HG03520 (cell line): Measurements from ENCODE around the gene ANAPC10.

ENCODE experiments used
- ATAC-seq: cut with Tn5 transposase; IDR thresholded peaks from one replicate; pipeline ENCODE4 v1.9.1; 2021; ENCODE audit warnings: mild to moderate bottlenecking, moderate library complexity; ENCODE audit not compliant: unreplicated experiment

The ANAPC10 gene

DNA sequence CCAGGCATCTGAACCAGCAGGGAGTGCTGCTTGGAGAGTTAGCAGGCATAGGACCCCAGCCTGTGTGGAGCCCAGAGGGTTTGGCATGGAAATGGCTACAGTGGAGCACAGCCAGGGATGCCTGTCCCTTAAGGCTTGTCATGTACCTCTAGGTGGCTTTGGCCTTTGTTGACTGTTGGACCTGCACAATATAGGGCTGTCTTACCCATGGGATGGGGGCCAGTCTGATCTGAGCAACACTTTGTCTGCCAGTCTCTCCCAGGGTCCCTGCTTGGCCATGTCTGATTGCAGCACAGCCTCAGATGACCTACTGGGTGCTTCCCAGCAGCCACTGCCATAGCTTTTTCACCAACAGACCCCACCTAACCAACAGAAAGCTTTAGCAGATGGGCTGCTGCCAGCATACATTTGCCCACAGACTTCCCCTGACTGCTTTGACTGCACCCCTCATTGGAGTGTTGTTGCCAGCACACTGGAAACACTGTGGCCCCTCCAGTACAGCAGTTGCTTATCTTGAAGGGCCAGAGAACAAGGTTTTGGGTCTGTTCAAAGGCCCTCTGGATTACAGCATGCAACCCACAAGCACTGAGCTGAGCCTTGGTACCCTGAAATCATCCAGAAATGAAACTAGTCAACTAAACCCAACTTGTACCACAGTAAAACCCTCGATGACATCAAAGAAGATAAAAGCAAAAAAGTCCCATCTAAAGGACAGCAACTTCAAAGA is 22.1 kb downstream of the ANAPC10 start:
- no peak for ATAC-seq

DNA sequence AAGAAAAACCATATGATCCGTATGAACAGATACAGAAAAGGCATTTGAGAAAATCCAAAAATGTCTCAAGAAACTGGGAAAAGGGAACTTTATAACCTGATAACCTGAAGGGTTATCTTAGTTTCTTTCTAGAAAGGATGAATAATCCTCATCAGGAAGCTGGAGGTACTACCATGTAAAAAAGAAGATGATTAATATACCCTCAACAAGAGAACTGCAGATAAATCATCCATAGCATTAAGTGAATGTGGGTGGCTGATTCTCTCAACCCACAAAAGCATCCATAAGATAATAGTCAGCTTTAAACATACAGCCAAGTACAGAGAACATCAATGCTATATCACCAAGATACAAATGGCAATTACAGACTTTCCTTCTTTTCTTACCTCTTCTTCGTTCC is 26.4 kb downstream of the ANAPC10 start:
- ATAC-seq = no peak

DNA sequence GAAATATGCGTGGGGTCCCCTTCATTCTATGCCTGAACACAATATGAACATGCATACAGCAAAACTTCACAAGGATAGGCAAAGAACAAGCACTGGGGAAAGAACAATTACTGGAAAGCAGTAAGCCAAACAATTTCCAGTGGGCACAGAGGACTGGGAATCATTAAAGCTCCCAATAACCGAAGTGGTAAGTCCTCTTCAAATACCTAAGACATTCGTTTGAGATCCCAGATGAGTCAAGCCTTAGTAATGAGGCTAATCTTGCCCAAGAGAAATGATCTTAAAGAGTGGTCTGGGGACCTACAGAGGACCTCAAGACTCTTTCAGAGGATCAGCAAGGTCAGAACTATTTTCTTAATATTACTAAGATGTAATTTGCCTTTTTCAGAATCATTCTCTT is 28.6 kb downstream of the ANAPC10 start:
- no peak for ATAC-seq

GRCh38 chr4:145066063-145066501 is 31.9 kb downstream of the ANAPC10 start:
- no peak for ATAC-seq

- ATAC-seq = peak; percentile 65
Measured at GRCh38 chr4:145061318-145061920, 36.6 kb downstream of the ANAPC10 start.

- no peak for ATAC-seq
Measured at GRCh38 chr4:145058256-145058655, 39.7 kb downstream of the ANAPC10 start.

GRCh38 chr4:145056325-145057130 is 41.5 kb downstream of the ANAPC10 start:
- no peak for ATAC-seq

DNA sequence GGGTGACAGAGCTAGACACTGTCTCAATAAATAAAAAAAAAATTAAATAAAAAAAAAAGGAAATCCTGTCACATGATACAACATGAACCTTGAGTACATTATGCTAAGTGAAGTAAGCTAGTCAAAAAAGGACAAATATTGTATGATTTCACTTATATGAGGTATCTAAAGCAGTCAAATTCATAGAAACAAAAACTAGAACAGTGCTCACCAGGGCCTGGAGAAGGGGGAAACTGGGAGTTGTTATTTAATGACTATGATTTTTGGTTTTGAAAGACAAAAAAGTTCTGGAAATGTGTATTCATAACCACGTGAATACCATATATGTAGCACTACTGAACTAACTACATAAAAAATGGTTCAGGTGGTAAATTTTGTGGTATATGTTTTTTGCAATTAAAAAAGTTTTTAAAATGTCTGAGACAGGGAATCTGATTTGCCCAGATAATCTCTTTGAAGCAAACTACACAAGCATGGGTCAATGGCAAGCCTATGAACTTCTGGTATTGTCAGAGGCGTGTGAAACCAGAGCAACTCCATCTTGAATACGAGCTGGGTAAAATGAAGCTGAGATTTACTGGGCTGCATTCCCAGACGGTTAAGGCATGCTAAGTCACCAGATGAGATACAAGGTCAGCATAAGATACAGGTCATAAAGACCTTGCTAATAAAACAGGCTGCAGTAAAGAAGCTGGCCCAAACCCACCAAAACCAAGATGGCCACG is 42.3 kb downstream of the ANAPC10 start:
- ATAC-seq = no peak

DNA sequence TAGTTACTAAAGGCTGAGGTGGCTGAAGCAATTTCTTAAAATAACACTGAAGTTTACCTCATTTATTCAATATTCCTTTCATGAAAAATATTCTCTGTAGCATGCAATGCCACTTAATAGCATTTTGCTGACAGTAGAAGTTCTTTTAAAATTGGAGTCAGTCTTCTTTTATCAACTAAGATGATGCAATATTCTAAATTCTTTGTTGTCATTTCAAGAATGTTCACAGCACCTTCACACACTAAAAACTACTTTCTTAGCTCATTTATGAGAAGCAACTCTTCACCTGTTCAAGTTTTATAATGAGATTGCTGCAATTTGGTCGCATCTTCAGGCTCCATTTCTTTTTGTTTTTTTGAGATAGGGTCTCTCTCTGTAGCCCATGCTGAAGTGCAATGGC is 48.8 kb downstream of the ANAPC10 start:
- ATAC-seq = no peak

DNA sequence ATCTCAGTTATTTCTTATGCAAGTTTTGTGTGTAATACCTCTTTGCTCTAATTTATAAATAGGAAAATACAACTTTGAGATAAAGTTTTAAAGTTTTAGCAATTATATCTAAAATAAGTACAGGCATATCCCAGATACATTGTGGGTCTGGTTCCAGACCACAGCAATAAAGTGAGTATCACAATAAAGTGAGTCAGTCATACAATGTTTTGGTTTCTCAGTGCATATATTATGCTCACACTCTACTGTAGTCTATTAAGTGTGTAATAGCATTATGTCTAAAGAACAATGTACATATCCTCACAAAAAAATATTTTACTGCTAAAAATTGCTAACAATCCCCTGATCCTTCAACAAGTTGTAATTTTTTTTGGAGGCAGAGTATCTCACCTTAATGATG is 49.2 kb downstream of the ANAPC10 start:
- ATAC-seq = no peak

- no peak for ATAC-seq
Measured at GRCh38 chr4:145047151-145047550, 50.8 kb downstream of the ANAPC10 start.

DNA sequence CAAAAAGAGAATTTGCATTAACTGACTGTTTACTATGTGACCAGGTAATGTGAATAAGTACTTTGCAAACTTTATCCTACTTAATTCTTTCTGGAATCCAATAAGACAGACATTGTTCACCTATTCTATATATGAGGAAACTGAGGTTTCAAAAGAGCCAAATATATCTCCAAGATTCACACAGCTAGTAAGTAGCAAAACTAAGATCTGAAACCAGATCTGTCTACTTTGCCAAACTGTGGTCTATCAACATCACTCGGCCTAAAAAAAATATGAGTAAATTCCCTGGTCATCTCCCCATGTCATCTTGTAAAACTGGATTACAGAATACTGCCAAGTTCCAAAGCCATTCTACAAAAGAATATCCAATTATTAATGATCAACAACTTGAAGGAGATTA is 52.8 kb downstream of the ANAPC10 start:
- ATAC-seq = no peak

- no peak for ATAC-seq
Measured at GRCh38 chr4:145044341-145044740, 53.7 kb downstream of the ANAPC10 start.

GRCh38 chr4:145043306-145043705 is 54.7 kb downstream of the ANAPC10 start:
- no peak for ATAC-seq

DNA sequence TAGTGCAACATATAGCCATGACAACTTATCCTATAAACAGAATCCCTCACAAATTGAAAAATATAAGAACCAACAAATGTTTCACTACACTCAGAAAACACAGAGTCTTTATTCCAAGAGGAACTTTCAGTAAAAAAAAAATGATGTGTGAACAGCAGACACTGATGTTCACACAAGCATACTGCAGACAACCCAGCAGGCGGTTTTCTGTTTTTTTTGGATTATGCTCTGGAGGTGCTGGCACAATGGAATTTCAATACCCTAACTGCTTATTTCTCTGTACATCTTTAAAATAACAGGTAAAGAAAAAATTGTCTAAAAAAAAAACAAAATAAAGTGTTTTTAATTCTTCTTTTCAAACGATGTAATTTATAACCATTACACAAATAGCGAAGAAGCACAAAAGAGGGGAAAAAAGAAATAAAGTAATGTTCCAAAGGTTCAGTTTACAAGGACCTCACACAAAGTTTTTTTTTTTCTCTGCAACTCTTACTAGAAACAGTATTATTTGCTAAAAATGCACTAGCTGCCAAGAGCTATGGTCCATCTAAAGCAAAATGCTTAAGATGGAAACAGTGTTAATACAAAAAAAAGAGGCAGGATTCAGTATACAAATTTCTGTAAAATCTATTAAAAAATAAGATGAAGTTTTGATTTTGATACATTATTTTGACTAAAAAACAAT is 55.3 kb downstream of the ANAPC10 start:
- no peak for ATAC-seq

- peak; percentile 95 for ATAC-seq
Measured at GRCh38 chr4:145041378-145041777, 56.6 kb downstream of the ANAPC10 start.

DNA sequence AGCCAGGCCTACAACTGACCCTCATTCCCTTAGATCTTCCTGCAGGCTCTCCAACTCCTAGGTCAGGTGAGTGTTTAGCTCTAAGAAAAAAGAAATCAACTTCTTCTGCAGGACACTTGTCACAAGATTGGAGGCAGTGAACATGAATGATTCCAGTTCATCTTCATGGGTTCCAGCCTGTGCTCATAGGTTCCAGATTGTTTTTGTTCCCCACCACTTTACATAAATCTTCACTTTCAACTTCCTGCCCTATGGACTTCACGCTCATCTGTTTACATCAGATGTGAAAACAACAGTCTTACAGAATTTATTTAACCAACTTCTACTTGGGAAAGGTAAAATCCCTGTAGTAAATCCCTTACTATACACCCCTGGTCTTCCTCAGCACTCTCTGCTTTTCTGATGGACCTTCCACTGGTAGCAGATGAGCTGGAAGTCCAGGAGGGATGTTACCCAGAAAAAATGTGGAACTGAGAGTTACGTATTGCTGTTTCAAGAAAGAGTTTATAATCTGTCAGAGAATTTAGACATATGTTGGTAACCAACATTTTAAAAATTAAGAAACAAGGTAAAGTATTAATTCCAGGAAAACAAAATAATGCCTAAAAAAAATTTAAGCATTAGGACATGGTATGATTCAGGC is 62.4 kb downstream of the ANAPC10 start:
- ATAC-seq = no peak

DNA sequence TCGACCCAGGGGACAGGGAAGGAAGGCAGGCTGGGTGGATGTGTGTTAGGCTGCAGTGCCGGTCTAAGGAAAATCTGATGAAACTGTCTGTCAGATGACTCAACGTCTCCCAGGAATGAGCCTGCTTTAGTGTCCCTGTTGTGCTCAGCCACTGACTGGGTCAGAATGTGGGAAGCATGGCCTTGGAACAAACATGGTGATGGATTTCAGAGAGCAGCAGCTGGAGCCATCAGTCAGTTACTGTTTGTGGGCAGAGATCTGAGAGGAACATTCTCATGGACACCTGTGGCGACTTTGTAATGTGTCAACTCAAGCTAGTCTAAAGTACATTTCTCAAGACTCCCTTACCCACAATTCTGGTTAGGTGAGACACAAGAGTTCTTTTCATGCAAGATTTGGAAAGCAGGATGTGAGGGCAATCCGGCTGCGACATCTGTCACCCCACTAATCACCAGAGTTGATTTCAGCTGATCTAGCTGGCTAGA is 63.2 kb downstream of the ANAPC10 start:
- no peak for ATAC-seq

- ATAC-seq = no peak
Measured at GRCh38 chr4:145019346-145019745, 78.7 kb downstream of the ANAPC10 start.

GRCh38 chr4:145014365-145014764 is 83.6 kb downstream of the ANAPC10 start:
- ATAC-seq = no peak
